Fibroblast of skin of left quadriceps (primary cell): ENCODE results near the gene MYRFL.

ENCODE experiments used
- DNase-seq, 2 experiments: peaks; one replicate each; pipeline ENCODE4 v3.0.0-alpha.2; 2013; ENCODE audit warnings: low read depth in 2 of 2

The MYRFL gene

GRCh38 chr12:69897744-69898143 lies 72.7 kb downstream of the MYRFL start:
- peak; percentile 91 to 93 for DNase-seq

- peak; percentile 86 to 87 for DNase-seq
Measured at GRCh38 chr12:69898236-69898635, 73.2 kb downstream of the MYRFL start.

- peak; percentile 67 to 75 for DNase-seq
Measured at GRCh38 chr12:69900720-69901131, 75.7 kb downstream of the MYRFL start.

- peak; percentile 53 to 63 for DNase-seq
Measured at GRCh38 chr12:69901221-69901905, 76.3 kb downstream of the MYRFL start.

DNA sequence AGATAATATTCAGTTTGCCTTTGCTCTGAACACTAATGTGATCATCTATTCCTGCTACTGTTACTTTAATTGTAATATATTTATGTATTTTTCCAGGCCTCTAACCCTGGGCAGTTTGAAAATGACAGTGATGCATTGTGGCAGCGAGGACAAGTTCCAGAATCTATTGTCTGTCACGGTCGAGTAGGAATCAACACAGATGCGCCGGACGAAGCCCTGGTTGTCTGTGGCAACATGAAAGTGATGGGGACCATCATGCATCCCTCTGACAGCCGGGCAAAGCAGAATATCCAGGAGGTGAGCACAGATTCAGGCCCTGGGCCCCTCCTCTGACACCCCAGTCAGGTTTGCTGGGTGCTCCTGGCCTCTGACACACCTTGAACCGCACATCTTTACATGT lies 78.5 kb downstream of the MYRFL start:
- no peak for DNase-seq

DNA sequence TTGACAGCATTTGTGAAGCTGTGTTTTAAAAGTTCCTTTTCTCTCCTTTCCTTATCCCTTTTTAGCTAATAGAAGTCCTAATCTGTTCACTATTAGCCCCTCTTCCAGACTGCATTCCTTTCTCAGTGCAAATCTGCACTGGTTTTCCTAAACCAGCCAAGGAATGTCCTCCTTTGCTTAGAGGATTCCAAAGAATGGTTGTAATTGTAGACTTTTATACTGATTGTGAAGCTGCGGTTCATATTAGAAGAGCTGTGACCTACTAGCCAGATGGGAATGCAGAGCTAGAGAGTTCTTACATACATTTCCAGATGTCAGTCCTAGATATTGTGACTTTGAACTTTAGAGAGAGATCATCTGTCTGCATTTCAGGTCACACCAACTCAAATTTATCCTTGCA lies 79.8 kb downstream of the MYRFL start:
- DNase-seq = peak; percentile 91 to 92

DNA sequence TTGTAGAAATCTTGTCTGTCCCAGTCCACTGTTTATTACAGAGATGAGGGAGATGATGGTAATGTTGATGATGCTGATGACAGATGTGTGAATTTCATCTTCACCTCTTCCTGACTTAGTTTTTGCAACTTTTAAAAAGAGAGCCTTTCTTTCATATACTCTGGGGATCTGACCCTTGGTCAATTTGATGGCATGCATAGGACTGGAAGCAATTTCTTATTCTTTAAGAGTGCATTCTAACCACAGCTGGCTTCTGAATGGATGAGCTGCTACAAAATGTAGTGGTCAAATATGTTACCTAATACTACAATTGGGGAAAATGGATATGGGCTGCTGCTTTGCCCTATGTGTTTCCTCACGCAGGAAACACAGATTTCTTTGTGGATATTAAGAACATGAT lies 80.8 kb downstream of the MYRFL start:
- no peak for DNase-seq

- DNase-seq = no peak
Measured at GRCh38 chr12:69906411-69907216, 81.6 kb downstream of the MYRFL start.

- no peak for DNase-seq
Measured at GRCh38 chr12:69908203-69908602, 83.2 kb downstream of the MYRFL start.

DNA sequence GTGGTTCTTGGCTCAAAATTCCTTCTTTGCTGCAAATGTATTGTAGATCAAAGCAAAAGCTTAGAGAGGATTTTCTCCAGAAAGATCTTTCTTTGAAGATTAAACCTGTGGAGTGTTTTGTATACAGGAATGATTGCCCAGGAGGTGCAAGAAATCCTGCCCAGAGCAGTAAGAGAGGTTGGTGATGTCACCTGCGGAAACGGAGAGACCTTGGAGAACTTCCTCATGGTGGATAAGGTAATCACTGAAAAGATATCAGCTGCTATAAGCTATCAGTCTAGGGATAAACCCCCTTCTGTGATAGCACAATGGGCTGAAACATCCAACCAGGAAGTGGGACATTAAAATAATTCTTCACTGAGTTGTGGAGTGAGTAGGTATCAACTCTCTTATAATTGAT lies 85.7 kb downstream of the MYRFL start:
- DNase-seq = no peak

DNA sequence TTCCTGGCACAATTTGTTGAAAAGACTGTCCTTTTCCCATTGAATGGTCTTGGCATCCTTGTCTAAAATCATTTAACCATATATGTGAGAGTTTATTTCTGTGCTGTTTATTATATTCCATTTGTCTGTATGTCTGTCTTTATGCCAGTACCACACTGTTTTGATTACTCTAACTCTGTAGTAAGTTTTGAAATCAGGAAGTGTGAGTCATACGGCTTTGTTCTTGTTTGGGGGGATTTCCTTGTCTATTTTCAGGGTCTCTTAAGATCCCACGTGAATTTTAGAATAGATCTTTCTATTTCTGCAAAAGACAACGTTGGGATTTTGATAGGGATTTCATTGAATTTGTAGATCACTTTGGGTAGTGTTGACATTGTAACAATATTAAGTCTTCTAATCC lies 88.5 kb downstream of the MYRFL start:
- DNase-seq = no peak

GRCh38 chr12:69915964-69916363 lies 90.9 kb downstream of the MYRFL start:
- DNase-seq = no peak

DNA sequence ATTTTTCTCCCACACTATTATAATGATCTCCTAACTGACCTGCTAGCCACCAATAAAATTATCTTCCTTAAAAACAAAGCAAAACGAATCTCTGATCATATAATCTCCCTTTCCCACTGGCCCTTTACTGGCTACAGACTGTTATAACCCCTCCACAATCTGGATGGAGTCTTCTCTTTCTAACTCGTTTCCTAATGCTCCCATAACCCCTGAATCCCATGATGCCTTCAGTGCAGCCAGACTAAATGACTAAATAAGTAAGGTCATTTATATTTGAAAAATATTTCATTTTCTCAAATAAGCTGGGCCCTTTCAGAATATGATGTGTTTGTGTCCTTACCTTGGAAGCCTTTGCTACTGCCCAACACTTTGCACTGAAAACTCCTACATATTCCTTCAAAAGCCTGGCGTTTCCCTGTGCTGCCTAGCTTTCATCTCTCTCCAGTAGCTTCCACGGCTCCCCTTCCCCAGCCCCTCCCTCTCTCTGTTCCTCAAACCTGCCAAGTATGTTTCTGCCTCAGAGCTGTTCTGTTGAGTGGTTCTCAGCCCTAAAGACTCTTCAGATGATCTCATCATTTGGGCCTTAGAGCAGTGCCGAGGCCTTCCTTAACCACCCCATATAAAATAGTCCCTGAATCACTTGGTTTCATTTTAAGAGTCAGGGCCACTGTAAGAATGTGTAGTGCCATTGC lies 91.7 kb downstream of the MYRFL start:
- no peak for DNase-seq

- DNase-seq = no peak
Measured at GRCh38 chr12:69918287-69918686, 93.3 kb downstream of the MYRFL start.

DNA sequence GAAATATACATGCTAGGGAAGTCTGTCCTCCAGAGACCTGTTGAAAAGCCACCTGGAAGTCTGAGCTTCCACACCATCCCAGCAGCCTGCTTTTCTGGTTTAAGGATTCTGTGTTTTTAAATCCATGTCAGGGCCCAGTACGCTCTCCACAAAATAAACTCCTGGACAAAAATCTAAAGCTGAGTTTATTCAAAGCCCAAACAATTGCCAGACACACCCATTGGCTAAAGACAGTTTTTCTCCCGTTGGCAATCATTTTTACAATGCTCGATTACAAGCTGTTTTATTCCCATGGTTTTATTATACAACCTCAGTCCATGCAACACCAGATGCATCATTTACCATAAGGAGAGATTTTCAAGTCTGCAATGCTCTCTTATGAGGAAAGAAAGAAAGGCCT lies 94.5 kb downstream of the MYRFL start:
- no peak for DNase-seq

- no peak for DNase-seq
Measured at GRCh38 chr12:69921831-69922230, 96.8 kb downstream of the MYRFL start.

DNA sequence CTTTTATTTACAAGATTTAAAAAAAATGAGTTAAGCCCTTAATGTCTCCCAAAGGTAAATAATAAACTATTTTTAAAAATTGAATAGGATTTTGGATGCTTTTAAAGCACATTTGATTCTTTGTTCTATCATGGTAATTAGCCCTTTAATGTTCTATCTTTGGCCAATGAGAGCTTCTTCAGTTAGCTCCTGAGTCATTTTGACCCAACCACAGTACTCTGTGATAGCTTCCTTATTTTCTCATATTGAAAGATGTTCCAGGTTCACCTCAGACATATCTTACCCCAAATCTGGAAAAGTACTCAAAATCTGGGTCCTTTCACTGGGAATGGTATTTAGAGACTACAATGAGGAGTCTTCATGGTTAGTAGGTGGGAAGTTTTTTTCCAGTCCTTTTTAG lies 98.0 kb downstream of the MYRFL start:
- no peak for DNase-seq

- no peak for DNase-seq
Measured at GRCh38 chr12:69925291-69925690, 100.3 kb downstream of the MYRFL start.

GRCh38 chr12:69927164-69927563 lies 102.1 kb downstream of the MYRFL start:
- DNase-seq = no peak

DNA sequence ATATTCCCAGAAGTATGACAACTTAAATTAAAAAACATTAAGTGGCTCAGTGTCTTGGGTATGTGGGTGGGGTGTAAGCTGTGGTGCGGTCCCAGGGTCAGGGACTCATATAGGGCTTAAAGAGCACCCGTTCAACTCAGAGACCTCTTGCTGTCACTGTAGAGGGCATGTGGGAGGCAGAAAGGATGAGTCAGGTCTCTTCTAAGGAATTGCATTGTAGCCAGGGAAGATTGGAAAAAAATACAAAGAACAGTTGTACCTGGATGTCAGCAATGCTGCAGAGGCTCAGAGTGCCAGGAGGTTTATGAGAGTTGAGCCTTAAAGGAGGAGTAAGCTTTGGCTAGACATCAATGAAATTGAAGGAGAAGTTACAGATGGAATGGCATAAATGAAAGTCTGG lies 104.1 kb downstream of the MYRFL start:
- DNase-seq = no peak

DNA sequence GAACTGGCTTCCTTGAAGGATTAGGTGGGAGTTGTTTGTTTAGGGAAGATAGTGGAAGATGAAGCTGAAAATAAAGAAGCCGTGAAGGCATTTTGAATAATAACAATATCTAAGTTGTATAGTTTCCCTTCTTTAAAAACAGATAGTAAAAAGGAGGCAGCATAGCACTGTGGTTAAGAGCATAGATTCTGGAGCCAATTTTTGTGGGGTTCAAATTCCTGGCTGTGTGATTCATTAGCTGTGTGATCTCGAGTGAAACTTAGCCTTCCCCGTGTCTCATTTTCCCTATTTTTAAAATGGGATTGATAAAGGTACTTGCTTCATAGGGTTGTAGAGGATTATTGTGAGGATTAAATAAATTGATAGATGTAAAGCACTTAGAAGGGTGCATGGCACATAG lies 104.5 kb downstream of the MYRFL start:
- DNase-seq = no peak

DNA sequence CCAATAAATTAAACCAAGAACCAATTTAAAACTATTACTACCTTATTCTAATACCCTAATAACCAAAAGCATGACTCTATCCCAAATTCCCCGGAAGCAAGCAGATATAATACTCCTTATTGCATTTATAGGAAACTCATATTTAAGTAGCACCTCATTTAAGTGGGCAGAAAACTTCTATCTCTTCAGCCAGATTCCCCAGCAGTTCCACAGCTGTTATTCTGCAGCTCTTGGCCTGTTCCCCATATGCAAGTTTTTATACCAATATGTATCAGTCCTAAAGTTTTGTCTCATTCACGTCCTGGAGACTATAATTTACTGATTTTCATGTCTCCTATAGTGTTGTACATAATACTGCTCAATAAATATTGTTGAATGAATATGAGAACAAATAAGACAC lies 106.5 kb downstream of the MYRFL start:
- no peak for DNase-seq

DNA sequence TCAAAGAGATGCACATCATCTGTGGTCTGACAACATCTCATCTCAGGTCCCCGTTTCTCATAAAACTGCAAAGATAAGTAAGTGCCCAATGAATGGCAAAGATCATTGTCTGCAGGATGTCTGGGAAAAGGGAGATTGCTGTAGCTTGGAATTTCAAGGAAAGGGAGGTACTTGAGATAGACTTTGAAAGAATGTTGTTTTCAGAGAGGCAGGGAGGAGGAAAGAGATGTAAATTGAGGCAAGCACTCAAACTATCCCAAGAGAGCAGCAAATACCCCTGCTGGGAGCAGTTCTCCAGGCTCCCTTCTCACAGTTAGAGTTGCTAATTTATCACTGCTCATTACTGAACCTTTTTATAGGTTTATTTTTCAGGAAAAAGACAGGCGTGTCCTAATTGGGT lies 107.1 kb downstream of the MYRFL start:
- no peak for DNase-seq
